Lower leg skin (tissue), 4 donors: ENCODE data around the gene SECISBP2. TPM values are rescaled to one million over a fixed set of nuclear protein-coding genes. Genes with fewer than 3 reads are reported as not detected.

Source experiments
- DNase-seq, 2 donors: peaks; one replicate each; pipeline ENCODE4 v3.0.0-alpha.2; 2019; ENCODE audit warnings: low spot score in 2 of 2
- H3K4me3 ChIP-seq: fragments of 200-600 bp; sonication (generic); 2 replicates; pipeline ENCODE4 v1.5.1; 2017; ENCODE audit warnings: mild to moderate bottlenecking, low read depth; ENCODE audit not compliant: poor library complexity, severe bottlenecking
- POLR2A ChIP-seq, 2 donors: fragments of 450-650 bp; IDR thresholded peaks; one replicate each; pipeline ENCODE4 v1.6.1; 2016 to 2017; ENCODE audit warnings: antibody characterized with exemption in 2 of 2, mild to moderate bottlenecking in 1 of 2, moderate library complexity in 1 of 2
- WGBS, 2 donors: methylation state at CpG; one replicate each; pipeline ENCODE4 v1.1.5; 2018; 5-methylcytosine and 5-hydroxymethylcytosine counted together
- intact Hi-C: fragments of 100-400 bp; cut with DNase I; formaldehyde crosslinking; loops from one replicate; pipeline ENCODE4 v1.15.0; 2023; ENCODE audit warnings: low total_unique reads
- total RNA-seq, 4 donors: library from RNA; depleted of rRNA; stranded (reverse); fragments of >200 nt; gene quantifications; one replicate each; pipeline ENCODE4 v1.1.0, GENCODE V29; 2016
- TF ChIP-seq, protein P1 (sequence below), 3 donors: fragments of 450-650 bp; IDR thresholded peaks; one replicate each; pipeline ENCODE4 v1.5.1; 2016; ENCODE audit warnings: antibody characterized with exemption in 3 of 3, mild to moderate bottlenecking in 3 of 3, moderate library complexity in 2 of 3

The SECISBP2 gene
- total RNA-seq, 4 donors from 2014 or later, result 38.3 to 67.3 (median 41.9) TPM

GRCh38 chr9:89383721-89384300 lies 65.5 kb downstream of the SECISBP2 start:
- no peak overlapping the region for H3K4me3 ChIP-seq
- intact Hi-C loops, result no loop called here
- 93% methylated on average over 19 of the region's 19 CpGs for WGBS, 2 donors
- DNase-seq, result no peak
- TF ChIP-seq, protein P1, sequence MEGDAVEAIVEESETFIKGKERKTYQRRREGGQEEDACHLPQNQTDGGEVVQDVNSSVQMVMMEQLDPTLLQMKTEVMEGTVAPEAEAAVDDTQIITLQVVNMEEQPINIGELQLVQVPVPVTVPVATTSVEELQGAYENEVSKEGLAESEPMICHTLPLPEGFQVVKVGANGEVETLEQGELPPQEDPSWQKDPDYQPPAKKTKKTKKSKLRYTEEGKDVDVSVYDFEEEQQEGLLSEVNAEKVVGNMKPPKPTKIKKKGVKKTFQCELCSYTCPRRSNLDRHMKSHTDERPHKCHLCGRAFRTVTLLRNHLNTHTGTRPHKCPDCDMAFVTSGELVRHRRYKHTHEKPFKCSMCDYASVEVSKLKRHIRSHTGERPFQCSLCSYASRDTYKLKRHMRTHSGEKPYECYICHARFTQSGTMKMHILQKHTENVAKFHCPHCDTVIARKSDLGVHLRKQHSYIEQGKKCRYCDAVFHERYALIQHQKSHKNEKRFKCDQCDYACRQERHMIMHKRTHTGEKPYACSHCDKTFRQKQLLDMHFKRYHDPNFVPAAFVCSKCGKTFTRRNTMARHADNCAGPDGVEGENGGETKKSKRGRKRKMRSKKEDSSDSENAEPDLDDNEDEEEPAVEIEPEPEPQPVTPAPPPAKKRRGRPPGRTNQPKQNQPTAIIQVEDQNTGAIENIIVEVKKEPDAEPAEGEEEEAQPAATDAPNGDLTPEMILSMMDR (IDR thresholded peaks at IDR 0.05), result no peak
- TF ChIP-seq POLR2A (IDR thresholded peaks at IDR 0.05), result no peak

- DNase-seq, result no peak
- 95 to 97% methylated on average over 11 to 15 of the region's 15 CpGs for WGBS, 2 donors
- TF ChIP-seq, protein P1 (IDR thresholded peaks at IDR 0.05), result no peak
- TF ChIP-seq POLR2A (IDR thresholded peaks at IDR 0.05), result no peak
- no peak overlapping the region for H3K4me3 ChIP-seq
- intact Hi-C loops, result no loop called here
Measured at GRCh38 chr9:89384783-89385182, 66.5 kb downstream of the SECISBP2 start.

- intact Hi-C loops, result no loop called here
- no peak overlapping the region for H3K4me3 ChIP-seq
- DNase-seq, result no peak
- 90 to 98% methylated on average over 11 of the region's 11 CpGs for WGBS, 2 donors
- TF ChIP-seq, protein P1 (IDR thresholded peaks at IDR 0.05), result no peak
- TF ChIP-seq POLR2A (IDR thresholded peaks at IDR 0.05), result no peak
Measured at GRCh38 chr9:89386206-89386605, 67.9 kb downstream of the SECISBP2 start.

DNA sequence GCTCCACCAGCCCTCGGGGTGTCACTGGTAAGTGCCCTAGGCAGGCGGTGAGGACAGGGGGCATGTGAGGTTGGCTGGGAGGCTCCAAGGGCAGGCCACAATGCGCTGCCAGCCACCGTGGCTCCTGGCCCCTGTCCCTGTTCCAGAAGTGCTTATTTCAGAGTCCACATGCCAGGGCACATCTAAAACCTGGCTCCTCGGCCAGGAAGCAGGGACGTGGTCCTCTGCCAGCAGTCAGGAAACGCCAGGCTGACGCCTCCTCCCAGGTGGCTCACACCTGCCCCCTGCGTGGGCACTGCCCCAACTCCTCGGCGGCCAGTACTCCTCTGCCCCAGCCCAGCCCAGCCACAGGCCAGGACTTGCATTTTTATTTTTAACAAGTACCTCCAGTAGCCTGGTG lies 68.5 kb downstream of the SECISBP2 start:
- 30 to 50% methylated on average over 6 to 11 of the region's 11 CpGs for WGBS, 2 donors
- peak in 1 of 2 donors; percentile 29 for DNase-seq
- TF ChIP-seq, protein P1 (IDR thresholded peaks at IDR 0.05), result no peak
- no peak for TF ChIP-seq POLR2A (IDR thresholded peaks at IDR 0.05)
- no peak overlapping the region for H3K4me3 ChIP-seq
- intact Hi-C loops, result no loop called here

DNA sequence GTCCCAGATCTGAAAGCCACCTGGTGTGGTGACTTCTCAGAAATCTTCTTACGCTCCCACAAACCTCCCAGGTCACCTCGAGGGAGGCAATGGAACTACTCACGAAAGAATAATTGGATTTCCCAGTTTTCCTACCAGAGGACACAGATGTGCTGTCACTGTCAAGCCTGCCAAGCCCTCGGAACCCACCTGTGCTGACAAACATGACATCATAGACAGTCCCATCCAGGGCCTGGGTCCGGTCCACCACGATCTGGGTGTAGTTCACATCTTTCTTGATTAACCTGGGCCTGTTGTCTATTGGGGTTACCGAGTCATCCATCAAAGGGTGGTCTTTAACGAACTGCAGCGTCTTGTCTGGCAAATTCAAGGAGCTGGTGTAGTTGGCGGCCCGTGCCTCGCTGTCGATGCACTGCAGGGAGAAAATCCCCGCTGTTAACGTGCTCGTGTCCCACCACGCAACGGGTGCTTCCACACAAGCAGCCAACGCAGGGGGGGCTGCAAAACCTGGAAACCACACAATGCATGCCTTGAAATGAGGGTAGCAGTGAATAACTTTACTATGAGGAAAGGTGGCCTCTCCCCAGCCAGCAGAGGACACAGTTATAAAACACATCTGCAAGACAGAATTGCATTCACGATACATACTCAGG lies 69.0 kb downstream of the SECISBP2 start:
- H3K4me3 ChIP-seq, result no peak overlapping the region
- WGBS, 2 donors, result 78 to 80% methylated on average over 20 of the region's 20 CpGs
- DNase-seq, result no peak
- intact Hi-C loops, result no loop called here
- TF ChIP-seq, protein P1 (IDR thresholded peaks at IDR 0.05), result no peak
- TF ChIP-seq POLR2A (IDR thresholded peaks at IDR 0.05), result no peak
